CD4-positive, CD25-positive, alpha-beta regulatory T cell (primary cell): ENCODE measurements around the gene LARP4. TPM values are rescaled to one million over a fixed set of nuclear protein-coding genes. Genes with fewer than 3 reads are reported as not detected.
A peak's percentile ranks its signal among the peaks of the same experiment; 100 is the strongest.

ENCODE experiments used
- ATAC-seq, 2 donors: fragments of 150-1000 bp; cut with Tn5 transposase; one replicate each; pipeline ENCODE4 v1.10.0; 2021; ENCODE audit warnings: low read depth in 2 of 2, moderate number of reproducible peaks in 2 of 2, moderate library complexity in 1 of 2
- DNase-seq, 3 donors: peaks; one replicate each; pipeline versions ENCODE4 v3.0.0 to v3.0.0-alpha.2; 2012 to 2022; ENCODE audit warnings: mixed read lengths in 1 of 3
- H3K27ac ChIP-seq: one replicate; pipeline ENCODE4 v1.7.0; 2013; ENCODE audit warnings: mild to moderate bottlenecking, low read length; ENCODE audit not compliant: insufficient read depth, poor library complexity, severe bottlenecking
- H3K27me3 ChIP-seq: one replicate; pipeline ENCODE4 v1.7.0; 2013; ENCODE audit warnings: low read length; ENCODE audit not compliant: control insufficient read depth, insufficient read depth
- H3K36me3 ChIP-seq: one replicate; pipeline ENCODE4 v1.7.0; 2013; ENCODE audit warnings: mild to moderate bottlenecking, low read length, moderate library complexity; ENCODE audit not compliant: control insufficient read depth, insufficient read depth
- H3K4me1 ChIP-seq: 2 replicates; pipeline ENCODE4 v1.7.0; 2013; ENCODE audit warnings: mild to moderate bottlenecking, low read length; ENCODE audit not compliant: insufficient read depth, control insufficient read depth, poor library complexity, severe bottlenecking
- H3K4me3 ChIP-seq: one replicate; pipeline ENCODE4 v1.7.0; 2013; ENCODE audit warnings: low read depth, mild to moderate bottlenecking, low read length, moderate library complexity
- H3K9me3 ChIP-seq, 2 experiments: 1 replicate in 1 of 2; 2 replicates in 1 of 2; pipeline ENCODE4 v1.7.0; 2013; ENCODE audit warnings: low read length in 2 of 2, mild to moderate bottlenecking in 1 of 2, moderate library complexity in 1 of 2; ENCODE audit not compliant: control insufficient read depth in 2 of 2
- H3K27ac Mint-ChIP-seq, 3 donors: one replicate each; pipeline ENCODE4 v1.8.0; 2020 to 2022; ENCODE audit warnings: mild to moderate bottlenecking in 3 of 3, mixed read lengths in 3 of 3, moderate library complexity in 2 of 3
- H3K27me3 Mint-ChIP-seq: one replicate; pipeline ENCODE4 v1.8.0; 2022; ENCODE audit warnings: mild to moderate bottlenecking, mixed read lengths
- H3K36me3 Mint-ChIP-seq: one replicate; pipeline ENCODE4 v1.8.0; 2020; ENCODE audit warnings: mixed read lengths
- H3K4me1 Mint-ChIP-seq, 4 donors: one replicate each; pipeline ENCODE4 v1.8.0; 2020 to 2022; ENCODE audit warnings: mixed read lengths in 4 of 4, mild to moderate bottlenecking in 1 of 4
- H3K4me3 Mint-ChIP-seq, 4 donors: one replicate each; pipeline ENCODE4 v1.8.0; 2020 to 2022; ENCODE audit warnings: mild to moderate bottlenecking in 4 of 4, mixed read lengths in 4 of 4, moderate library complexity in 3 of 4
- H3K9me3 Mint-ChIP-seq, 7 donors: one replicate each; pipeline ENCODE4 v1.8.0; 2020 to 2022; ENCODE audit warnings: mixed read lengths in 7 of 7, mild to moderate bottlenecking in 3 of 7, moderate library complexity in 2 of 7
- polyA plus RNA-seq, 4 donors: library from polyadenylated mRNA; unstranded; fragments of 300-500 nt; fragmentation: Illumina TruSeq; gene quantifications; one replicate each; pipeline ENCODE4 v1.2.3, GENCODE V29; 2021
- total RNA-seq: library from RNA; stranded (reverse); gene quantifications from one replicate; pipeline ENCODE4 v1.2.3, GENCODE V29; 2022

LARP4 gene
- total and polyA plus RNA-seq, 5 donors from 2014 or later: 13.7 to 35.1 (median 16.1) TPM

DNA sequence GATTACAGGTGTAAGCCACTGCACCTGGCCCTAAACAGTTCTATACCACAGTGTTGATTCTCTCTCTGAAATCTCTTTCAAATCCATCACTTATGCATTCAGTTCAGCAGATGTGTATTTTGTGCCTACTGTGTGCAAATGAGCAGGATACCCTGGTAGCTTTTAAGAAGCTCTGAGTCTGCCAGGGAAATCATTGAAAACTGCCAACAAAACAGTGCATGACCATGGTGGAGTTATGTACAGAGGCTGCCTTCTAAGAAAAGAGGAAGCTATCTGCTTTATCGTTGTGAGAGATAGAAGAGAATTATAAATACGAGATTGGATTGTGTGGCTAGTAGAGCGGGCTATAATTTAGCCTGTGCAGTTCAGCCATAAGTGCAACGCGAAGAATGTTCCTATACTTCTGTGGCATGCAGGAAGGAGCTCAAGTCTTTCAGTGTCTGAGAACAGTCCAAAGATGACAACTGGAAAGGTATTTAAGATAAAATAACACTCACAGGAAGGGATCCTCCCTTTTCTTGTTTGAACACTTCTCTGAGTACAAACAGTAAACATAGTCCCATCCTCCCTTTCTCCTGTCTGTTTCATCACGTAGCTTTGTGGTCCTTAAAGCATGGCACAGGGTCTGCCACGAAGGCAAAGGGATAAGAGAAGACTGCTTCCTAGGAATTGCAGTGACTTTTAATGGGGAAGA lies 108.4 kb downstream of the LARP4 start:
- peak overlapping the region; percentile 95 for H3K4me3 ChIP-seq
- Mint-ChIP-seq H3K9me3 (peaks cover 0 to 3% (median 0%) of the 10 kb centered on the region in 7 donors), H3K27me3 (no peaks in the 10 kb centered on the region), H3K27ac (peak overlapping the region; percentile 87 to 96 (median 93)), H3K4me1 (peaks cover 34 to 79% (median 55%) of the 10 kb centered on the region in 4 donors), H3K36me3 (peaks cover 7% of the 10 kb centered on the region), H3K4me3 (peak overlapping the region; percentile 88 to 99 (median 98))
- ATAC-seq: no peak
- H3K4me1 ChIP-seq: peaks cover 65% of the 10 kb centered on the region
- no peaks in the 10 kb centered on the region for H3K27me3 ChIP-seq
- no peaks in the 10 kb centered on the region for H3K9me3 ChIP-seq
- H3K36me3 ChIP-seq: no peaks in the 10 kb centered on the region
- peak overlapping the region; percentile 85 for H3K27ac ChIP-seq
- DNase-seq: peak in 1 of 3 donors; percentile 53

GRCh38 chr12:50514526-50515276 lies 114.0 kb downstream of the LARP4 start:
- H3K36me3 ChIP-seq: no peaks in the 10 kb centered on the region
- no peaks in the 10 kb centered on the region for H3K27me3 Mint-ChIP-seq
- peaks cover 3% of the 10 kb centered on the region for H3K36me3 Mint-ChIP-seq
- H3K4me3 ChIP-seq: peak overlapping the region; percentile 76
- peaks cover 29 to 61% (median 47%) of the 10 kb centered on the region in 4 donors for H3K4me1 Mint-ChIP-seq
- peak overlapping the region; percentile 55 to 87 (median 84) for H3K4me3 Mint-ChIP-seq
- H3K27ac ChIP-seq: peak overlapping the region; percentile 68
- H3K27me3 ChIP-seq: no peaks in the 10 kb centered on the region
- H3K9me3 ChIP-seq: no peaks in the 10 kb centered on the region
- DNase-seq: peak in 1 of 3 donors; percentile 79
- H3K4me1 ChIP-seq: peaks cover 72% of the 10 kb centered on the region
- H3K27ac Mint-ChIP-seq: peak overlapping the region in 2 of 3 donors; percentile 67 to 92
- ATAC-seq: peak; percentile 61 to 63
- H3K9me3 Mint-ChIP-seq: no peaks in the 10 kb centered on the region

DNA sequence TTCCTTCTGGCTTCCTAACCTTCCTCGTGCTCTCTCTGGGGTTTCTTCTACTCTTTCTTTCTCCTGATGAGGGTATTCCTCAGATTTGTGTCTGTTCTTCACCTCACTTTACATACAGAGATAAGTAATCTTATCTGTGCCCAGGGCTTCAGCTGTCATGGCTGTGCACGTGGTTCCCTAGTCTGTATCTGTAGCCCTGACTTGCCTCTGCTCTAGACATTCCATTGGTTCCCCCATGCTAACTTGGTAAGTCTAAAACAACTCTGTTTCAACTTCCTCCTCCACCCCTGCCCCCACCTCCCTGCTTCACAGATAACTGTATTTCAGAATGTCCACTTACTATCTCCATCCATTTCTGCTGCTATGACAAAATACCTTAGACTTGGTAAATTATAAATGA lies 114.9 kb downstream of the LARP4 start:
- no peak for ATAC-seq
- H3K4me3 ChIP-seq: peak overlapping the region; percentile 48

GRCh38 chr12:50517421-50518048 lies 116.8 kb downstream of the LARP4 start:
- peaks cover 0 to 2% (median 0%) of the 10 kb centered on the region in 7 donors for H3K9me3 Mint-ChIP-seq
- ATAC-seq (peak; percentile 71 to 74), DNase-seq (peak in 2 of 3 donors; percentile 33 to 67)
- no peak overlapping the region for H3K27ac Mint-ChIP-seq
- Histone ChIP-seq H3K27ac (peak overlapping the region; percentile 74), H3K9me3 (no peaks in the 10 kb centered on the region), H3K4me3 (peak overlapping the region; percentile 69), H3K27me3 (no peaks in the 10 kb centered on the region), H3K36me3 (no peaks in the 10 kb centered on the region), H3K4me1 (peaks cover 75% of the 10 kb centered on the region)
- peaks cover 4% of the 10 kb centered on the region for H3K36me3 Mint-ChIP-seq
- peaks cover 38 to 69% (median 51%) of the 10 kb centered on the region in 4 donors for H3K4me1 Mint-ChIP-seq
- H3K4me3 Mint-ChIP-seq: no peak overlapping the region
- no peaks in the 10 kb centered on the region for H3K27me3 Mint-ChIP-seq

More for the DNA sequence above, 114.9 kb downstream of the LARP4 start:
- Histone ChIP-seq H3K27ac (peak overlapping the region; percentile 61), H3K27me3 (no peaks in the 10 kb centered on the region), H3K36me3 (no peaks in the 10 kb centered on the region), H3K4me1 (peaks cover 76% of the 10 kb centered on the region), H3K9me3 (no peaks in the 10 kb centered on the region)
- H3K4me1 Mint-ChIP-seq: peaks cover 32 to 61% (median 45%) of the 10 kb centered on the region in 4 donors
- H3K4me3 Mint-ChIP-seq: peak overlapping the region; percentile 65 to 88 (median 84)
- H3K27ac Mint-ChIP-seq: peak overlapping the region in 2 of 3 donors; percentile 76 to 80
- DNase-seq: no peak
- peaks cover 3% of the 10 kb centered on the region for H3K36me3 Mint-ChIP-seq
- no peaks in the 10 kb centered on the region for H3K27me3 Mint-ChIP-seq
- no peaks in the 10 kb centered on the region for H3K9me3 Mint-ChIP-seq

GRCh38 chr12:50518090-50518489 lies 117.4 kb downstream of the LARP4 start:
- Histone ChIP-seq H3K9me3 (no peaks in the 10 kb centered on the region), H3K27ac (peak overlapping the region; percentile 74), H3K4me3 (peak overlapping the region; percentile 69), H3K4me1 (peaks cover 75% of the 10 kb centered on the region), H3K27me3 (no peaks in the 10 kb centered on the region), H3K36me3 (no peaks in the 10 kb centered on the region)
- ATAC-seq (no peak), DNase-seq (no peak)
- no peak overlapping the region for H3K4me3 Mint-ChIP-seq
- H3K4me1 Mint-ChIP-seq: peaks cover 41 to 65% (median 51%) of the 10 kb centered on the region in 4 donors
- H3K27ac Mint-ChIP-seq: no peak overlapping the region
- H3K27me3 Mint-ChIP-seq: no peaks in the 10 kb centered on the region
- peaks cover 0 to 2% (median 0%) of the 10 kb centered on the region in 7 donors for H3K9me3 Mint-ChIP-seq
- H3K36me3 Mint-ChIP-seq: peaks cover 6% of the 10 kb centered on the region

GRCh38 chr12:50519353-50519752 lies 118.7 kb downstream of the LARP4 start:
- peaks cover 5% of the 10 kb centered on the region for H3K36me3 ChIP-seq
- H3K27me3 ChIP-seq: no peaks in the 10 kb centered on the region
- Mint-ChIP-seq H3K36me3 (peaks cover 14% of the 10 kb centered on the region), H3K27ac (peak overlapping the region; percentile 57 to 100 (median 96)), H3K4me3 (peak overlapping the region in 3 of 4 donors; percentile 39 to 84 (median 66)), H3K9me3 (peaks cover 0 to 2% (median 0%) of the 10 kb centered on the region in 7 donors), H3K4me1 (peaks cover 44 to 59% (median 52%) of the 10 kb centered on the region in 4 donors), H3K27me3 (no peaks in the 10 kb centered on the region)
- peak overlapping the region; percentile 74 for H3K27ac ChIP-seq
- DNase-seq (no peak), ATAC-seq (no peak)
- H3K9me3 ChIP-seq: no peaks in the 10 kb centered on the region
- peaks cover 67% of the 10 kb centered on the region for H3K4me1 ChIP-seq
- peak overlapping the region; percentile 18 for H3K4me3 ChIP-seq

DNA sequence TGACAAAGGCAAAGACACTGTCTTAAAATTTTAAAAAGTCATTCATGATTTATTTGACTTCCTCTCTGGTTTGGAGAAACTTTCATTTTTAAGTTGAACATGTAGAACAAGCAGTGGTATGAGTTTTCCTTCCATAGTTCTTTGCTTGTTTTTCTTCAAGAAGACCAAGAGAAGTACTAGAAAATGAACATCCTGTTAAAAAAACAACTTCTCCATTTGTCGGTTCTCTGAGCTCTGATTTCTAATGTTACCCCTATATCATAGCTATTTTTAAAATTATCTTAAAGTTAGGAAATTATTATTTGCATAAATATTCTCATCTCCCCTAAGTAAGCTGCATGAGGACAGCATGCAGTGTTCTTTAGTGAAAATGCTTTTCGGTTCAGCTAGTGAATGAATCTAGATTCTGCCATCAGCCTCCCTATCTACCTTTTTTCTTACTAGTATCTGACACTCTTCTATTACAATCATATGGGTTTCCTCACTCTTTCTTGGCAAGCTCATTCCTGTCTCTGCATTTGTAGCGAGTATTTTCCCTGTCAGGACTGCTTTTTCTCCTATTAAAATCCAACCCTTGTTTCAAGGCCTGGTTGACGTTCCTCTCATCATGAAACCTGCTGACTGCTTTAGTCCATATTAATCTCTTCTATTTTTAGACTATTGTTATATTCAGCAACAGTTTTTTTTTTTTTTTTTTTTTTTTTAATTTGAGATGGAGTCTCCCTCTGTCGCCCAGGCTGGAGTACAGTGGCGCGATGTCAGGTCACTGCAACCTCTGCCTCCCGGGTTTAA lies 119.9 kb downstream of the LARP4 start:
- Mint-ChIP-seq H3K4me3 (peak overlapping the region; percentile 70 to 84 (median 79)), H3K27me3 (no peaks in the 10 kb centered on the region), H3K36me3 (peaks cover 14% of the 10 kb centered on the region), H3K27ac (peak overlapping the region; percentile 57 to 100 (median 96)), H3K9me3 (peaks cover 0 to 2% (median 0%) of the 10 kb centered on the region in 7 donors), H3K4me1 (peaks cover 34 to 55% (median 47%) of the 10 kb centered on the region in 4 donors)
- peak in 1 of 2 donors; percentile 24 for ATAC-seq
- peak overlapping the region; percentile 74 for H3K27ac ChIP-seq
- H3K4me1 ChIP-seq: peaks cover 57% of the 10 kb centered on the region
- DNase-seq: peak in 2 of 3 donors; percentile 26 to 67
- H3K4me3 ChIP-seq: peak overlapping the region; percentile 54
- H3K36me3 ChIP-seq: peaks cover 5% of the 10 kb centered on the region
- H3K27me3 ChIP-seq: no peaks in the 10 kb centered on the region
- no peaks in the 10 kb centered on the region for H3K9me3 ChIP-seq
